Left colon (tissue), 2 donors: Measurements from ENCODE around the gene DNAJC5G. TPM values are rescaled to one million over a fixed set of nuclear protein-coding genes. Genes with fewer than 3 reads are reported as not detected.

Source experiments
- ATAC-seq: fragments of 200-7000 bp; cut with Tn5 transposase; one replicate; pipeline ENCODE4 v1.9.1; 2020; ENCODE audit warnings: mild to moderate bottlenecking, moderate library complexity
- DNase-seq, 2 donors: peaks; one replicate each; pipeline ENCODE4 v3.0.0-alpha.2; 2020
- intact Hi-C, 2 donors: fragments of 100-400 bp; cut with DNase I in 1 of 2; cut with micrococcal nuclease in 1 of 2; formaldehyde crosslinking; loops; one replicate each; pipeline versions ENCODE4 v1.11.2 to v1.14.0; 2022; cut with DNase I, micrococcal nuclease
- long read RNA-seq: library from polyadenylated mRNA; unstranded; transcript quantifications from one replicate; pipeline ENCODE4 v2.0.0, GENCODE V29; 2021
- total RNA-seq, 2 donors: library from RNA; stranded (reverse); fragmentation: NEBNext Ultra II Directional; extraction: Animal tissue kit (Norgen Biotek cat#: 25700); gene quantifications; one replicate each; pipeline ENCODE4 v1.2.1, GENCODE V29; 2021
- donor health status: DM: no; HTN: no; CAD: no.
- donor health status: DM: yes; HTN: yes; CAD: no.

DNAJC5G gene, protein sequence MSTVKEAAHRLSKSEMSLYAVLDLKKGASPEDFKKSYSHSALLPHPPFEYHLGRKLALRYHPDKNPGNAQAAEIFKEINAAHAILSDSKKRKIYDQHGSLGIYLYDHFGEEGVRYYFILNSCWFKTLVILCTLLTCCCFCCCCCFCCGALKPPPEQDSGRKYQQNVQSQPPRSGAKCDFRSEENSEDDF
- total RNA-seq: not detected
- long read RNA-seq: 0 reads

DNA sequence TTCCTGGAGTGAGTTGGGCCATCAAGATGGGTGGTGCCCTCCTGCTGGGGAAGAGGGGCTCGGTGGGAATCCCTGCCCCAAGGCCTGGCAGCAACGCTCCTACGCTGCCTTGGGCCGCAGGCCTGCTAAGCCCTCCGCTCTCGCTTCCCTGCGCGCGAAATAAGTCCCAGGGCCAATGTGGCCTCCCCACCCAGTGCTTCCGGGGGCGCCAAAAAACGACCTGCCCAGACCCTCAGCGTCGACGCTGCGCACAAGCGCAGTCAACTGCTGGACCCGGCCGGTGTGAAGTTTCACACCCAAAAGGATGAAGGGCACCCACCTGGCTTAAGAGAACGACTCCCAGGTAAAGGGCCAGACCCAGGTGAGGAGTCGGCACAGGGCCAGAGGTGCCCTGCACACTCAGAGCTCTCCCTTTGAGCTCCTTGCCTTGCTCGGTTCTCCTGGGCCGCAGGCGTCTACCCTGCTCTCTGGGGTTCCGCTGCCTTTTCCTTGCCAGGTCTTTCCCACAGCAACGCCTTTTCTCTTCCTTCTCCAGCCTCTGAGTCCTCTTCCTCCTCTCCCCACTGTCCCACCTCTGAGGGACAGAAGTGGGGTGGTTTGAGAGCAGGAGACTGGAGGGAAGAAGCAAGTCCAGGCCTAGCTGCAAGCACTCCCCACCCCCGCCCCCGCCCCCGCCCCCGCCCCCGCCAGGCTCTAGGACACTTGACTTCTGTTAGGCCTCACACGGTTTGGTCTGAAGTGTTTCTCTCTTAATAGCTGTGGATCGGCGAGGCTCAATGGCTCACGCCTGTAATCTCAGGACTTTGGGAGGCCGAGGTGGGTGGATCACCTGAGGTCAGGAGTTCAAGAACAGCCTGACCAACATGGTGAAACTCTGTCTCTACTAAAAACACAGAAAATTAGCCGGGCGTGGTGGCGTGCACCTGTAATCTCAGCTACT is at the start of gene DNAJC5G:
DNAJC5G (plus strand) TSS at position 223 of the 940 bp plus-strand sequence. CDS start 1,296 bp downstream, outside the sequence.
- intact Hi-C loops: no loop called here
- ATAC-seq: no peak
- no peak for DNase-seq

DNA sequence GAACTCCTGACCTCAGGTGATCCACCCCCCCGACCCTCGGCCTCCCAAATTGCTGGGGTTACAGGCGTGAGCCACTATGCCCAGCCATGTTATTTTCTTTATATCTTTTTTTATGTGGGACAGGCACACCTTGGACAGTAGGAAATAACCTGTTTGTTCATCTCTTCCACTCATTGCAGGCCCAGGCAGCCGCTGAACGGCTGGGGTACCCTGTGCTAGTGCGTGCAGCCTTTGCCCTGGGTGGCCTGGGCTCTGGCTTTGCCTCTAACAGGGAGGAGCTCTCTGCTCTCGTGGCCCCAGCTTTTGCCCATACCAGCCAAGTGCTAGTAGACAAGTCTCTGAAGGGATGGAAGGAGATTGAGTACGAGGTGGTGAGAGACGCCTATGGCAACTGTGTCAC is 49.7 kb upstream of the DNAJC5G start:
- ATAC-seq (no peak), DNase-seq (no peak)
- intact Hi-C loops: no loop called here

DNA sequence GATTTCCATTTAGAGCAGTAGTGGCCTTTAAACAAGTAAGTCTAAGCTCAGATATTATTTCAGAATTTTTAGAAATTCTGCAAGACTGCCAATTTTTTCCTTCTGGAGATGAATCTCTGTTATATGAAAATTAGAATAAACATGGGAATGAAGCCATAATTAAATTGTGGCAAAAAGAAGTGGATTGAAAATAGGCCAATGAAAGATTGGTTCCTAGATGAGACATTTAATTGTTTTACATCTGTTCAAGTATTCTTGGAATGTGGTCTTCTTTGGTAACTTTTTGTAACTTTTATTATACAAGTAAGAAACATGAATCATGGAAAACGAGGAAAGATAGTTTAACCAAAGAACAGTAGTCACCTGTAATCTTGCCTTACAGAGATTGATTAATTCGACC is 47.7 kb upstream of the DNAJC5G start:
- DNase-seq: no peak
- ATAC-seq: no peak
- intact Hi-C loops: no loop called here

DNA sequence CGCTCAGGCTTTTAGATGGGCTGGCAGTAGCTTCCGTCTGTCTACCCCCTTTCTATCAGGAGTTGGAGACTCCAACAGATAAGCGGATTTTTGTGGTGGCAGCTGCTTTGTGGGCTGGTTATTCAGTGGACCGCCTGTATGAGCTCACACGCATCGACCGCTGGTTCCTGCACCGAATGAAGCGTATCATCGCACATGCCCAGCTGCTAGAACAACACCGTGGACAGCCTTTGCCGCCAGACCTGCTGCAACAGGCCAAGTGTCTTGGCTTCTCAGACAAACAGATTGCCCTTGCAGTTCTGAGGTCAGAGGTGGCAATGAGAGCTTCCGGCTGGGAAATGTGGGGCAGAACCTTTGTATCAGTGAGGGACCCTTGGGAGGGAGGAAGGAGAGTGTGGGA is 43.3 kb upstream of the DNAJC5G start:
- ATAC-seq (no peak), DNase-seq (no peak)
- intact Hi-C loops: no loop called here

DNA sequence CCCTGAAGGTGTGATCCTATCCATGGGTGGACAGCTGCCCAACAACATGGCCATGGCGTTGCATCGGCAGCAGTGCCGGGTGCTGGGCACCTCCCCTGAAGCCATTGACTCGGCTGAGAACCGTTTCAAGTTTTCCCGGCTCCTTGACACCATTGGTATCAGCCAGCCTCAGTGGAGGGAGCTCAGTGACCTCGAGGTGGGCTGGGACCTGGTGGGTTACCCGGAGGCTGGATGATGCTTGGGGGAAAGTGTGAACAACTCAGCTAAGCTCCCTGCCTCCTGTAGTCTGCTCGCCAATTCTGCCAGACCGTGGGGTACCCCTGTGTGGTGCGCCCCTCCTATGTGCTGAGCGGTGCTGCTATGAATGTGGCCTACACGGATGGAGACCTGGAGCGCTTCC is 41.9 kb upstream of the DNAJC5G start:
- DNase-seq (no peak), ATAC-seq (no peak)
- intact Hi-C loops: no loop called here

DNA sequence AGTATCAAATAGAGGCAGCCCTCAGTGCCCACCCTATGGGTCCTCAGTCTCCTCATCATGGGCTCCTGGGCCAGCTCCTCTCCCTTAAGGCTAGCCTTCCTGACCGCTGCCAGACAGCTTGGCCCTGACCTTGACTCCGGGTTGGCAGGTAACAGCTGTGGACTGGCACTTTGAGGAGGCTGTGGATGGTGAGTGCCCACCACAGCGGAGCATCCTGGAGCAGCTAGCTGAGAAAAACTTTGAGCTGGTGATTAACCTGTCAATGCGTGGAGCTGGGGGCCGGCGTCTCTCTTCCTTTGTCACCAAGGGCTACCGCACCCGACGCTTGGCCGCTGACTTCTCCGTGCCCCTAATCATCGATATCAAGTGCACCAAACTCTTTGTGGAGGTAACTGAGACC is 39.1 kb upstream of the DNAJC5G start:
- ATAC-seq: no peak
- no peak for DNase-seq
- intact Hi-C loops: no loop called here

DNA sequence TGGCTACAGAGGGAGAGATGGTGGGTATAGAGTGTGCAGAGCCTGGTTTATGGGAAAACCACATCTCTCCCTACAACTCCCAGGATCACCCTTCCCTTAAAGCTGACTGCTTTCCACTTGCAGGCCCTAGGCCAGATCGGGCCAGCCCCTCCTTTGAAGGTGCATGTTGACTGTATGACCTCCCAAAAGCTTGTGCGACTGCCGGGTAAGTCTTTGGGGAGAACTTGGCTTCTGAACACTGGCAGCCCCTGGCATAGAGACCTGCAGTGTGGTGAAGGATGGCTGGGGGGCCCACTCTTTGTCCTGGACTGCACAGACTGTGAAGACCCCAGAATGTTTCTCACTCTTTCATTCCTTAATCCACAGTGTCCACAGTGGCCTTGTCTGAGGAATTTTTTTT is 38.6 kb upstream of the DNAJC5G start:
- ATAC-seq (no peak), DNase-seq (no peak)
- intact Hi-C loops: no loop called here

DNA sequence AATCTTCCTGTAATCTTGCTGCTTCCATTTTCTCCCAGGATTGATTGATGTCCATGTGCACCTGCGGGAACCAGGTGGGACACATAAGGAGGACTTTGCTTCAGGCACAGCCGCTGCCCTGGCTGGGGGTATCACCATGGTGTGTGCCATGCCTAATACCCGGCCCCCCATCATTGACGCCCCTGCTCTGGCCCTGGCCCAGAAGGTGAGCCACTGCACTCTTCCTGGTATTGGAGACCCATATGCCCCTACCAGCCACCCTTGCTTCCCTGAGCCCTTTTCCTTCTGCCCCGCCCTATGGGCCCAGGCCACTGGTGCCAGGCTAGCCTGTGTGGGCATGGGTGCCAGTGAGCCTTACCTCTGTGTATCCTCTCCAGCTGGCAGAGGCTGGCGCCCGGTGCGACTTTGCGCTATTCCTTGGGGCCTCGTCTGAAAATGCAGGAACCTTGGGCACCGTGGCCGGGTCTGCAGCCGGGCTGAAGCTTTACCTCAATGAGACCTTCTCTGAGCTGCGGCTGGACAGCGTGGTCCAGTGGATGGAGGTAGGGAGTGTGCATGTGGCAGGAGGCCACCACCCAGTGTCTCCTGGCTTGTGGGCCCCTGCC is 37.8 kb upstream of the DNAJC5G start:
- intact Hi-C loops: no loop called here
- ATAC-seq: no peak
- DNase-seq: no peak

DNA sequence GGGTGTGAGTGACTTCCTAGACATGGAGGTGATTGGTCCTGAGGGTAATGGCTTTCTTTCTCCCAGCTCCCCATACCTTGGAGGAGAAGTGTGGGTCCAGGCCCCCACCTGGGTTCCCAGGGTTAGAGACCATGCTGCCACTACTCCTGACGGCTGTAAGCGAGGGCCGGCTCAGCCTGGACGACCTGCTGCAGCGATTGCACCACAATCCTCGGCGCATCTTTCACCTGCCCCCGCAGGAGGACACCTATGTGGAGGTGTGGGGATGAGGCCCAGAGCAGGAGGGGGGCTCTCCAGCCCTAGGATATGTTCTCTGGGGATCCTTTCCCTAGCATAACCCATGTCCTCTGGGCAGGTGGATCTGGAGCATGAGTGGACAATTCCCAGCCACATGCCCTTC is 36.3 kb upstream of the DNAJC5G start:
- DNase-seq: no peak
- ATAC-seq: no peak
- intact Hi-C loops: no loop called here

DNA sequence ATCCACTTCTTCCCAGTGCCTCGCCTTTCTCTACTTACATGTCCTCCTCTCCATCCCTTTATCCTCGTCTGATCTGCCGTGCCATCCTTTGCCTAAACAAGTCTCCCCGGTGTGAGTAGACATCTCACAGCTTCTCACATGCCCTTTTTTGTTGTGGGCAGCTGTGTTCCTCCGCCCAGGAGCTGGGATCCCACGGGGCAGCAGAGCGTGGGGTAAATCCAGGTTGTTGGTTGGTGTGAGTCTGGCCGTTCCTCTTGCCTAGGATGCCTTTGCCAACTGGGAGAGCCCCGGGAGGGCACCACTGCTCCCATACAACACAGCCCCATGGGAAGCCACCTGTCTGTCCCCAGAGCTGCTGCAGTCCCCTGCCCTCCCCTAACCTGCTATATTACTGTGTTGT is 34.8 kb upstream of the DNAJC5G start:
- DNase-seq (no peak), ATAC-seq (no peak)
- intact Hi-C loops: no loop called here

DNA sequence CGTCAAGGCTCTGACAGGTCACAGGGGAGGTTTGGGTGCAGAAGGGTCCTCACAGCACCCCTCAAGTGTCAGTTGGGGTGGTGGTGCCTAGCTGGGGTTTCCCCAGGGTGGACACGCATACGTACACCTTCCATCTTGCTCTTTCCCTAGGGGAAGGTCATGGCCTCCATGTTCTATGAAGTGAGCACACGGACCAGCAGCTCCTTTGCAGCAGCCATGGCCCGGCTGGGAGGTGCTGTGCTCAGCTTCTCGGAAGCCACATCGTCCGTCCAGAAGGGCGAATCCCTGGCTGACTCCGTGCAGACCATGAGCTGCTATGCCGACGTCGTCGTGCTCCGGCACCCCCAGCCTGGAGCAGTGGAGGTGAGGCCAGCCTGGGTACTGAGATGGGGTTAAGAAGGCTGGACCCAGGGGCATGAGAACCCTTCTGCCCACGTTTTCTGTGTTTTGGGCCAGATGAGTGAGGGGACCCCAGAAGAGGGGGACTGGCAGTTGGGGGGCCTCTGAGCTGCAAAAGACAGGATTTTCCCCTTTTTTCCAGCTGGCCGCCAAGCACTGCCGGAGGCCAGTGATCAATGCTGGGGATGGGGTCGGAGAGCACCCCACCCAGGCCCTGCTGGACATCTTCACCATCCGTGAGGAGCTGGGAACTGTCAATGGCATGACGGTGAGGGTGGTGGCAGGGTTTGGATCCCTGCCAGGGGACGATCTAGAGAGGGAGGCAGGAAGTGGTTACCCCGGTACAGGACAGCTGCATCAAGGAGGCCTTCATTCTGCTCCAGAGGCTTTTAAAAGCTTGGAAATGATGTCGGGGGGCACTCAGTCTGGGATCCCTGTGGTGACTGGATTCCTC is 33.2 kb upstream of the DNAJC5G start:
- ATAC-seq (no peak), DNase-seq (no peak)
- intact Hi-C loops: no loop called here

DNA sequence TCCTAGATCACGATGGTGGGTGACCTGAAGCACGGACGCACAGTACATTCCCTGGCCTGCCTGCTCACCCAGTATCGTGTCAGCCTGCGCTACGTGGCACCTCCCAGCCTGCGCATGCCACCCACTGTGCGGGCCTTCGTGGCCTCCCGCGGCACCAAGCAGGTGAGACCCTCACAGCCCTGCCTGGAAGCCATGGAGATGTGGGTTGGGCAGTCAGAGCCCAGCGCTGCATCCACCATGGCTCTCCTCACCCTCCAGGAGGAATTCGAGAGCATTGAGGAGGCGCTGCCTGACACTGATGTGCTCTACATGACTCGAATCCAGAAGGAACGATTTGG is 32.6 kb upstream of the DNAJC5G start:
- no peak for ATAC-seq
- no peak for DNase-seq
- intact Hi-C loops: no loop called here

DNA sequence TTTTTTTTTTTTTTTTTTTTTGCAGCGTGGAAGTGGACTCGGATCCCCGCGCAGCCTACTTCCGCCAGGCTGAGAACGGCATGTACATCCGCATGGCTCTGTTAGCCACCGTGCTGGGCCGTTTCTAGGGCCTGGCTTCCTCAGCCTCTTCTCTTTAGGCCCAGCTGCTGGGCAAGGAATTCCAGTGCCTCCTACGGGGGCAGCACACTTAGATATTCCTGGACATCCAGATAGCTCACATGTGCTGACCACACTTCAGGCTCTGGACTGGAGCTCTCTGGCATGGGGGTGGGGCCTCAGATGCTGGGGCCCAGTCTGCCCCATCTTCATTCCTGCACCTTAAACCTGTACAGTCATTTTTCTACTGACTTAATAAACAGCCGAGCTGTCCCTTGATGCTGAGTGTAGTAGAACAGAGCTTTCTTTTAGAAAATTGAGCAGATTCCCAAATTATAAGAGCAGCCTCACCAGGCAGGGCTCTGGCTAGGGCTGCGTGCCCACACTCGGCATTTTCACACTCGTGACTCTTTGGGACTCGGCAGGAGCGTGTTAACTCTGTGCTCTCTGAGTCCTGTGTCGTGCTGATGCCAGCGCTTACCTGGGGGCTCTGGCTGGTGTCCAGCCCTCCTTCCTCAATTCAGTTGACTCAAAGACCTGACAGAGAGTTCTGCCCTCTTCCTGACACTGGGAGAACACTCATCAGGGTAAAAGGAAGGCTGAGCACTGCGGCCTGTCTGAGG is 31.7 kb upstream of the DNAJC5G start:
- DNase-seq (no peak), ATAC-seq (no peak)
- intact Hi-C loops: no loop called here

DNA sequence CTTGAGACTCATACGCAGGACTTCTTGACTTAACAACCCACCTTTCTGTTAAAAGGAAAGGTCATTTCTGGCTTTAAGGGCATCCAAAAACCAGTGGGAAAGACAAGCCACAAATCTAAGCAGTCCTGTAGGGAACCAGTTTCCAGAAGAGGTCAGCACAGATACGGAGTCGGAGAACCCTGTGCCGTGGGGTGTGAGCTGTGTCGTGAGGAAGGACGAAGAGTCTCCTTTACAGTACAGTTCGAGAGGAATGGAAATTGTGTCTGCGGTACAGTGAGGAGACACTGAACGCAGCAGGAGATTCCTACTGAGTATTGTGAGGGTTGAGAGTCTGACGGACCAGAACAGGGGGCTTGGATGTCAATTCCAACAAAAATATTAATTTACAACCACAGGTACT is 30.1 kb upstream of the DNAJC5G start:
- intact Hi-C loops: no loop called here
- DNase-seq: no peak
- no peak for ATAC-seq

DNA sequence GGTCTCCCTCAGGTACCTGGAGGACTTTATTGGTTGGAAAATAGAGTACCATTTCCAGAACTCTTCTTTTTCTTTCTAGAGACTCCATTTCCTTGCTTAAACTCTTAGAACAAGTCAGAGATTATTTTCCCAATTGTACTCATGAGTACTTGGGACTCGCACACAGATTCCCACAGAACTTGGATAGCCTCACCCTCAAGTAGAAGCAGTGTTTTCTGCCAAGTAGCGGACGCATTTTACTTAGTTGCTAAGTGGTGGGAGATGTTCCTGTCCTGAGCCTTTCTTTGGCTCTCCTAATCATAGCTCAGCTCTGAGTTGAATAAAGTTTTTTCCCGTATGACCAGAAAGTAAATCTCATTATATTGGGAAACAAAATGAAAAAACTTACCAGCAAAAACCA is 29.6 kb upstream of the DNAJC5G start:
- ATAC-seq (no peak), DNase-seq (no peak)
- intact Hi-C loops: no loop called here

DNA sequence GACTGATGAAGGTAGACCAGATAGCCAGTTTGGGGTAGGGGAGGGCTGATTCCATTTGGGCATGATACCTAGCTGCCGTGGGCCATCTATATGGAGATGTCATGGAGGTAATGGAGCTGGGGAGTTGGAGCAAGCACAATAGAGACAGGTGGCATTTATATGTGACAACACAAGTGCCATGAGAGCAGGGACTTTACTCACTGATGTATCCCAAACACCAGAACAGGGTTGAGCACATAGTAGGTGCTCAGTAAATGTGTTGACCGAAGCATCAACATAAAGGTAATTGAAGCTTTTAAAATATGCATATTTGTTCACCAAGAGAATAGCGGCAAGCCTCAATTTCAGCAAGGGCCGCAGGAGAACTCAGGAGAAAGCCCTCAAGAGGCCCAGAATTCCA is 27.3 kb upstream of the DNAJC5G start:
- no peak for DNase-seq
- intact Hi-C loops: no loop called here
- ATAC-seq: no peak

DNA sequence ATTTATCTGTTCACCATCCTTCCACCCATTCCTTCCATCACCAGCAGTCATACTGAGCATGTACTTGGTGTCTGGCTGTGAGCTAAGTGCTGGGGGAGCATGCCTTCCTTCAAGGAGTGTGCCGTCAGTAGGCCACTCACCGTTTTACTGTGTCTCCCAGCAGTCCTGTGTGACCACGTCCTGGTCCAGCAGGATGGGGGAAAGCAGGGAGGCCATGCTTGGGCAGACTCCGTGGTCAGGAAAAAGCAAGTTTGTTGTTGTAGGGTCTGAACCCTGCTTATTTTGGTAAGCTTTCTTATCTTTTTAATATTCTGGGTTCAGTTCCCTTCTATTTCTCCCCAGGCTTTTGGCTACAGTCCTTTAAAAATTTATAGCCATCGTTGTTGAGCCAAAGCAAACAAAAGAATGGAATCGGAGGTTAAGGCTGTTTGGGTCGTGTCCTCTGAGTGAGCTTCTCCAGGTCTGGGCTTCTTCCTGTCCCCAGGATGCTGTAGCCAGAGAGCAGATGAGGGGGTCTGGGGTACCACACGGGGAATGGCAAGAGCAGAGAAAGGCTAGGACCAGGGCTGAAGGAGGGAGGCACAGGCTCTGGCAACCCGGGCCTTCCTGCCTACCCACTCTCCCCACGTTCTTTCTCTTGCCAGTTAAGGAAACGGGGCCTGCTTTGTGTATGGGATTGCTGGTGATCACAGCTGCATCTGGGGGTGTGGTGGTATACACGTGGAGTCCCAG is 25.9 kb upstream of the DNAJC5G start:
- intact Hi-C loops: no loop called here
- ATAC-seq (no peak), DNase-seq (no peak)
